ENCODE measurements around the gene NRL.

- TF ChIP-seq CTCF (IDR thresholded peaks at IDR 0.05) (no peak), POLR2A (IDR thresholded peaks at IDR 0.05) (no peak)
These were observed 32.2 kb downstream of the NRL start for GRCh38 chr14:24082411-24083080.
